ENCODE data around the gene LRRIQ4. TPM values are rescaled to one million over a fixed set of nuclear protein-coding genes. Genes with fewer than 3 reads are reported as not detected.

The LRRIQ4 gene
- total RNA-seq, 2 donors from 2014 or later: 0.43 TPM; not detected in 1

- Histone ChIP-seq H3K27me3 (no peaks in the 10 kb centered on the region), H3K36me3 (peaks cover 24% of the 10 kb centered on the region), H3K27ac (peak overlapping the region; percentile 98 to 99), H3K9me3 (no peaks in the 10 kb centered on the region), H3K4me3 (peak overlapping the region; percentile 75 to 97), H3K4me1 (peaks cover 0 to 17% of the 10 kb centered on the region in 2 donors)
- no peak for TF ChIP-seq CTCF (IDR thresholded peaks at IDR 0.05)
- no peak for DNase-seq (ENCODE audit: low spot score)
Measured at GRCh38 chr3:169771497-169772304, 41.0 kb upstream of the LRRIQ4 start.

GRCh38 chr3:169772305-169772896 is 40.3 kb upstream of the LRRIQ4 start:
- peak; percentile 81 for DNase-seq (ENCODE audit: low spot score)
- Histone ChIP-seq H3K4me1 (peaks cover 0 to 17% of the 10 kb centered on the region in 2 donors), H3K36me3 (peaks cover 27% of the 10 kb centered on the region), H3K4me3 (peak overlapping the region; percentile 75 to 97), H3K27ac (peak overlapping the region; percentile 98 to 99), H3K9me3 (no peaks in the 10 kb centered on the region), H3K27me3 (no peaks in the 10 kb centered on the region)
- no peak for TF ChIP-seq CTCF (IDR thresholded peaks at IDR 0.05)

- H3K4me1 ChIP-seq: peaks cover 0 to 17% of the 10 kb centered on the region in 2 donors
- peaks cover 31% of the 10 kb centered on the region for H3K36me3 ChIP-seq
- H3K9me3 ChIP-seq: no peaks in the 10 kb centered on the region
- H3K4me3 ChIP-seq: peak within 1 kb of the TSS; percentile 75 to 97
- TF ChIP-seq CTCF (IDR thresholded peaks at IDR 0.05): no peak
- no peaks in the 10 kb centered on the region for H3K27me3 ChIP-seq
- peak; percentile 91 for DNase-seq (ENCODE audit: low spot score)
- peak within 1 kb of the TSS; percentile 98 to 99 for H3K27ac ChIP-seq
Measured at GRCh38 chr3:169772897-169773816, 39.5 kb upstream of the LRRIQ4 start, which contains the start of gene MYNN. Gene MYNN (plus strand): TSS chr3:169773396. CDS start chr3:169774296, 900 bp downstream.

- H3K9me3 ChIP-seq: no peaks in the 10 kb centered on the region
- H3K4me1 ChIP-seq: peaks cover 0 to 17% of the 10 kb centered on the region in 2 donors
- no peak for TF ChIP-seq CTCF (IDR thresholded peaks at IDR 0.05)
- H3K27ac ChIP-seq: no peak overlapping the region
- peak overlapping the region in 1 of 2 donors; percentile 75 for H3K4me3 ChIP-seq
- no peaks in the 10 kb centered on the region for H3K27me3 ChIP-seq
- no peak for DNase-seq (ENCODE audit: low spot score)
- H3K36me3 ChIP-seq: peaks cover 39% of the 10 kb centered on the region
Measured at GRCh38 chr3:169774186-169774585, 38.5 kb upstream of the LRRIQ4 start.

- peaks cover 0 to 17% of the 10 kb centered on the region in 2 donors for H3K4me1 ChIP-seq
Measured at GRCh38 chr3:169777822-169778221, 34.8 kb upstream of the LRRIQ4 start.

More at GRCh38 chr3:169777822-169778221, 34.8 kb upstream of the LRRIQ4 start:
- no peak for TF ChIP-seq CTCF (IDR thresholded peaks at IDR 0.05)
- H3K27me3 ChIP-seq: no peaks in the 10 kb centered on the region
- no peak overlapping the region for H3K4me3 ChIP-seq
- H3K27ac ChIP-seq: no peak overlapping the region
- peaks cover 68% of the 10 kb centered on the region for H3K36me3 ChIP-seq
- no peaks in the 10 kb centered on the region for H3K9me3 ChIP-seq
- DNase-seq (ENCODE audit: low spot score): no peak

Data from right atrium auricular region (tissue), 2 donors.